Measurements from ENCODE around the gene TMPRSS6.

DNA sequence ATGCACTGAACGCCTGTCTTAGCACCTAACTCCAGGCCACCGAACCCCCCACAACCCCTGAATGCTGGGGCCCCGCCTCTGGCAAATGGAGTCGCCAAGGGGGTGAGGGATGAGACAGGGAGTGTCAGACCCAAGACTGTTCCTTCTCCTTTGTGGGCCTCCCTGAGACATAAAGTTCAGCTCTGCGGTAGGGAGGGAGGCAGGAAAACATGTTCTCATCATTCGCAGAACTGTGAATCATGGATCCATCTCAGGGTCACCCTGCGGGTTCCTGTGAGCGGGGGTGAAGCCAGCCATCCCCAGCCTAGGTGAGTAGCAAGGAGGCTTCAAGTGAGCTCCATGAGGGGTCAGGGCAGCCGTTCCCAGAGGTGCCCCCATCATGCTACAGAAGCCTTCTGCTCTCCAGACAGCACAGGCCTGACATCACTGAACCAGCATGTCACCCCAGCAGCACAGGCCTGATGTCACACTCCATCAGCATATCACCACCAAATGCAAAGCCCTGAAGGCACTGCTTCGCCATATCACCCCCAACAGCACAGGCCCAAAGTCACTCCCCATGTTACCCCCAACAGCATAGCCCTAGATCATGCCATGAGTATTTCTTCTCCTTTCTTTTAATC, 27.2 kb downstream of the TMPRSS6 start:
- TF ChIP-seq CTCF (IDR thresholded peaks at IDR 0.05; ENCODE audit: low read depth, low read length) (no peak), EZH2phosphoT487 (IDR thresholded peaks at IDR 0.05; ENCODE audit: low read depth) (no peak)
